ENCODE data around the gene DMD. TPM values are rescaled to one million over a fixed set of nuclear protein-coding genes. Genes with fewer than 3 reads are reported as not detected.

DMD gene
- total RNA-seq, 6 experiments from 2014 or later: 18.7 to 43.4 (median 32.9) TPM

GRCh38 chrX:31225819-31226218, 1985.5 kb downstream of the DMD start:
- DNase-seq: no peak
- no peaks in the 10 kb centered on the region for H3K9me3 ChIP-seq
- H3K4me3 ChIP-seq: no peak overlapping the region
- no peak overlapping the region for H3K27ac ChIP-seq
- WGBS (ENCODE audit: insufficient coverage, low coverage, low lambda C conversion rate, missing lambda C conversion rate): 25% methylated on average over 2 of the region's 2 CpGs
- TF ChIP-seq CTCF (IDR thresholded peaks at IDR 0.05) (no peak), POLR2A (IDR thresholded peaks at IDR 0.05) (no peak)
- H3K36me3 ChIP-seq: no peaks in the 10 kb centered on the region
- H3K27me3 ChIP-seq: no peaks in the 10 kb centered on the region
- intact Hi-C loops (cut with DNase I): no loop called here
- peaks cover 0 to 9% (median 0%) of the 10 kb centered on the region in 4 donors for H3K4me1 ChIP-seq
- no peak for ATAC-seq

- no peak overlapping the region for H3K4me3 ChIP-seq
- no peaks in the 10 kb centered on the region for H3K27me3 ChIP-seq
- no peak for ATAC-seq
- no peak overlapping the region for H3K27ac ChIP-seq
- no peaks in the 10 kb centered on the region for H3K36me3 ChIP-seq
- WGBS (ENCODE audit: insufficient coverage, low coverage, low lambda C conversion rate, missing lambda C conversion rate): 66% methylated on average over 5 of the region's 5 CpGs
- no peak for DNase-seq
- peaks cover 0 to 10% (median 0%) of the 10 kb centered on the region in 4 donors for H3K4me1 ChIP-seq
- intact Hi-C loops (cut with DNase I): no loop called here
- H3K9me3 ChIP-seq: no peaks in the 10 kb centered on the region
- no peak for TF ChIP-seq CTCF (IDR thresholded peaks at IDR 0.05)
- TF ChIP-seq POLR2A (IDR thresholded peaks at IDR 0.05): no peak
These were observed 1986.9 kb downstream of the DMD start for GRCh38 chrX:31224381-31225012.

- Histone ChIP-seq H3K4me1 (peaks cover 0 to 10% (median 0%) of the 10 kb centered on the region in 4 donors), H3K9me3 (no peaks in the 10 kb centered on the region), H3K27ac (no peak overlapping the region), H3K36me3 (no peaks in the 10 kb centered on the region), H3K4me3 (no peak overlapping the region), H3K27me3 (no peaks in the 10 kb centered on the region)
- WGBS (ENCODE audit: insufficient coverage, low coverage, low lambda C conversion rate, missing lambda C conversion rate): 62% methylated on average over 3 of the region's 3 CpGs
- TF ChIP-seq POLR2A (IDR thresholded peaks at IDR 0.05) (no peak), CTCF (IDR thresholded peaks at IDR 0.05) (no peak)
- intact Hi-C loops (cut with DNase I): no loop called here
- DNase-seq: no peak
- no peak for ATAC-seq
These were observed 1987.5 kb downstream of the DMD start for GRCh38 chrX:31223817-31224216.

- no peak for ATAC-seq
- 71% methylated on average over 6 of the region's 6 CpGs for WGBS (ENCODE audit: insufficient coverage, low coverage, low lambda C conversion rate, missing lambda C conversion rate)
- no peaks in the 10 kb centered on the region for H3K27me3 ChIP-seq
- TF ChIP-seq POLR2A (IDR thresholded peaks at IDR 0.05) (no peak), CTCF (IDR thresholded peaks at IDR 0.05) (no peak)
- DNase-seq: no peak
- H3K36me3 ChIP-seq: no peaks in the 10 kb centered on the region
- no peak overlapping the region for H3K4me3 ChIP-seq
- H3K27ac ChIP-seq: no peak overlapping the region
- no peaks in the 10 kb centered on the region for H3K9me3 ChIP-seq
- peaks cover 0 to 10% (median 0%) of the 10 kb centered on the region in 4 donors for H3K4me1 ChIP-seq
- intact Hi-C loops (cut with DNase I): no loop called here
These were observed 1988.4 kb downstream of the DMD start for GRCh38 chrX:31222946-31223345.
